ENCODE measurements around the gene KRT79.

Gene KRT79

DNA sequence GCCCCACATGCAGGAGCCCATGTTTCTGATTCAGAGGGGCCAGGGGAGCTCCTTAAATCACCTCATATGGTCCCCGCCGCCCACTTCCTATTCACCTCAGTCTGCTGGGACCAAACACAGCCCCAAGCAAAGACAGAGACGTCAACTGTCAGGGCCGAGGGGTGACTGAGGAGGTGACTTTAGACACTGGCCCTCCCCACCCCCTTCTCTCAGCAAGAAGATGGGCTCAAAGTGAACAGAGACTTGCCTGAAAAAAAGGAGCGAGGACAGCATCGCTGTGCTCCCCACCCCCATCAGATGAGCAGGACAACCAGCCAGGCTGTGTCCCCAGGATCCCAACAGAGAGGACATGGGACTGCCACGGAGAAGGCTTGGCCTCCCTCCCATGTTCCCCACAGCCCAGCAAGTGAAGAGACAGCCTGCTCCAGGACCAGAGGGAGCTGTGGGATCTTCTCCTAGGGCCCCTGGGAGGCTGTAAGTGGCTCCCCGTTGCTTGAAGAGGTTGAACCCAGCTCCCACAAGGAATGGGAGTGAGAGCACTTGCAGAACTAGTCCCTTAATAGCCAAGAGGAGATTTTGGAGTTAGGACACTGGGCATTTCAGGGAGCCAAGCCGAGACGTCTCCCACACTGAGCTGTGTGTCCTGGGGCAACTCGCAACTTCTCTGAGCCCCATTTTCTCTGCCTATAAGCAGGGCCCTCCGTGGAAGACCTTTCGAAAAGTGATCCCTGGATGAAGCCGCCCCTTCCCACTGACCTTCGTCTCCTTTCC, 1.3 kb upstream of the KRT79 start:
- no peak for DNase-seq (ENCODE audit: low spot score)

DNA sequence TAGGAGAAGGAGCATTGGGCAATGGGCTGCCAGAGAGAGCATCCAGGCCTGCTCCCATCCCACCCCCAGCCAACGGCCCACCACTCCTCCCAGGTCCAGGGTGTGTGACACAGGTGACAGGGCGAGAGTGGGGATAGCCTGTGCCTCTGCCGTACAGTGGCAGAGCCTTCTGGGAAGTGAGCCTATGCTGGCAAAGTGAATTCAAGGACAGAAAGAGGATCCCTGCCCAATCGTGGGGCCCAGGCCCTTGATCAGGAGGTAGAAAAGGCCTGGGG, 553 bp upstream of the KRT79 start:
- no peak for DNase-seq (ENCODE audit: low spot score)

DNA sequence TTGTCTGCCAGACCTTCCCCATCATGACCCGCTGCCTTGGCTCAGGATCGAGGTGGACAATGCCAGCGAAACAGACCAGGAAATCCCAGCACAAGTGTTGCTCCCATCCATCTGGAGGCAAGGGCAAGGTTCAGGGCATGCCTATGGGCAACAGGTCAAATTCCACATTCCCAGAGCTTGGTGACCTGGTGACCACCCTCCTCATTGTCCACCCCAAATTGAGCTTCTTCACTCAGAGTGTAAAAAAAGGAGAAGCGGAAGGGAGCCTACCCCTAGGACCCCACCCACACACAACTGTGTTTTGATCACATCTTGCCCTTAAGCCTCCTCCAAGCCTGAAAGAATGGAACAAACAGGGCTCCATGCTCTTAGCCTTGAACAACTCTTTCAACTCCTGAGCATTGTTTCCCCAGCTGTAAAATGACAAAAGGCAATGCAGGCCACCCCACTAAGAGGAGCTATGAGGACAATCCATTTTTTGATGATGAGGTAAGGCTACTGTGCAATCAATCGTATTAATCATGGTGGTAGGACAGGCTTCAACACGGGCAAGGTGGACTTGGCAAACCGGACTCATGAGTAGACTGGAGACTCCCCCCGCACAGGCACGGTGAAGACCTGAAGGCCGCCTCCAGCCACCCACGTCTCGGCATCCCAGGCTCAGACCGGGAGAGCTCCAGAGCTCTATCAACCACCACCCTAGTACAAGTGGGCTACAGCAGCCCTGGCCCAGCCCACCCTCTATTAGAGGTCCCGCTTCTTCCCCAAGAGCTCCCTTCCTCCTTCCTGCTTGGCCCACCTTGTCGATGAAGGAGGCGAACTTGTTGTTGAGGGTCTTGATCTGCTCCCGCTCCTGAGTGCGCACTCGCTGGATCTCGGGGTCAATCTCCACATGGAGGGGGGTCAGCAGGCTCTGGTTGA, 866 bp downstream of the KRT79 start:
- DNase-seq (ENCODE audit: low spot score) = no peak

DNA sequence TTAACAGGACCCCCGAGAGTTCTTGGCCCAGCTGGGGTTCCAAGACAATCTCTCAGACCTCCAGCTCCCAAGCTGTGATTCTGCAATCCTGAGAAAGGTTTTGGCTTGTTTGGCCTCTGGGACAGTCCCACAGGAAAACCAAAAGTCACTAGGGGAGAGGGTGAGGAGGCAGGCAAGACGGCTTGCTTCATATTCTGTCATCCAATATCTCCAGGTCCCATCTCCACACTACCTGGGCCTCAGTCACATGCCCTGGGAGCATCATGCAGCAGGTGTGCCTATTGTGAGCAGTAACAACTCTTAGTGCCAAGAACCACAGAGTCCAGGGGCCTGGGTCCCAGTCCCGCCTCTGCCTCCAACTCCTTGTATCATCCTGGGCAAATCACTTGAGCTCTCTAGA, 1.7 kb downstream of the KRT79 start:
- DNase-seq (ENCODE audit: low spot score) = no peak

DNA sequence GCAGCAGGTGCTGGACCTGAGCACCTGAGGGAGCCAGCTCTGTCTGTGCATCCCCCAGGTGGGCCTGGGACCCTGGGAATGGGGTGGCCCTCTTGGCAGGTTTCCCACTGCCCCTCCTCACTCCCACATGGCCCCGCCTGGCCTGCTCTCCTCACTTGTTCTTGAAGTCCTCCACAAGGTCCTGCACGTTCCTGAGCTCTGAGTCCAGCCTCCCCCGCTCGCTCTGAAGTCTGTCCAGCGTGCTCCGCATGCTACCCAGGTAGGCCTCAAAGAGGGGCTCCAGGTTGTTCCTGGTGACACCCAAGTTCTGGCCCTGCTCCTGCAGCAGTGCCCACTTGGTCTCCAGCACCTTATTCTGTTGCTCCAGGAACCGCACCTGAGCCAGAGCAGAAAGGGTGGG, 2.9 kb downstream of the KRT79 start:
- DNase-seq (ENCODE audit: low spot score) = no peak

DNA sequence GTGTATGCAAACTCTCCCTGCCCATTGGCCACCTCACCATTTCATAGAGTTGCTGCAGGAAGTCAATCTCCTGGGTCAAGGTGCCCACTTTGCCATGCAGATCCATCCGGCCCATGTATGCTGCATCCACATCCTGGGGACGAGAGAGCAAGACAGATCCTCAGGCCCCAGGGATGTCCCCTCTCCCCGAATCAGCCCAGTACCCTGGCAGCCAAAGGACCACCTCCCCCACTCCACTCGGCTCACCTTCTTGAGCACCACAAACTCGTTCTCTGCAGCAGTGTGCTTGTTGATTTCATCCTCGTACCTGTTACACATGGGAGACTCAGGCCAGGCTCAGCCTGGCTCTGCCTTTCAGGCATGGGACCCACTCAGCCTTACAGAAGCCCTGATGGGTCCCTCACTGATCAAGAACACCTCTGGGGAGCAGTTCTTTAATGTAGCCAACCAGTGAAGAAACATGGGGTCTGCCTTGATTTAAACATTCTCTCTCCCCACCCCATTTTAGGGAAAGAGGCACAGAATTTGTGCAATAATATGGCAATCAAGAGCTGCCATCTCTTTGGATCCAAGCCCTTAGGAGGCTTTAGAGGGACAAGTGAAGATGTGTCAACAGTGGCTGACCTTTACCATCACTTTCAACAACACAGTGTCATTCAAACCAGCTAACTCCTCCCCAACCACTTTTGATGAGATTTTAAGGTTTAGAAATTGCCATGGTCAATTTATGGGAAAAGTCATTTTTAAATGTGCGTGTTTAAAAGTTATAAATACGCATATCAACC, 3.9 kb downstream of the KRT79 start:
- DNase-seq (ENCODE audit: low spot score) = no peak

DNA sequence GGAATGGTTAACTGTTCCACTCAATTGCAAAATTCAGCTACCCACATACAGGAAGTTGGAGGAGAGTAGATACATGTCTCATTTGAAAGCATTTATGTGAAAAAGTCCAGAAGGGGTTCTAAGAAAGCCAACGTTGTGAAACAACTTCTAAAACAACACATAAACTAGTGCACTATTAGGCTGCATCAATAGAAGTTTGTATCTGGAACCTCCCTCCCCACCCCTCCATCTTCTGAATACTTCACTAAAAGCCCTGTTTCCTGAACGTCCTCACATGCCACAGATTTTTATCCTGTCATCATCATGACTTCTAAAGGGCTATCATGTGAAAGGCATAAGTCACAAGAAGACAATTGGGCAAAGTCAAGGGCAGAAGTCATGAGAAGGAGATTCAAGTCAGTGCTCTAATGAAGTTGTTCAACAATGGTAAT, 5.5 kb downstream of the KRT79 start:
- no peak for DNase-seq (ENCODE audit: low spot score)

DNA sequence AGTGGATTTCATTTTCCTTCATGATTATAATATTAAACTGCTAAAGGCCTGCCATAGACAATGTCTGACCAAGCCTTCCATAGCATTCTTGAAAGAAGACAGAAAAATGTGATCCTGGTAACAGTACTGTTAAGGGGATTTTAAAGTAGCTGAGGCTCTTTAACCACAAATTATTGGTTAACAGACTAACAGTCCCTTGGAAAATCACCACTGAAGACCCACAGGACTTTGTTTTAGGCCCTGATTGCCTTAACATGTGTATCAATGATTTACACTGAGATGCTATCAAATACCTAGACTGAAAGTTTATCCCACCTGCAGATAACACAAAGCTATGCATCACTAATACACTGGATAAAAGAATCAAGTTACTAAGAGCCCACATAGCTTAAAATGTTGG, 6.0 kb downstream of the KRT79 start:
- no peak for DNase-seq (ENCODE audit: low spot score)

DNA sequence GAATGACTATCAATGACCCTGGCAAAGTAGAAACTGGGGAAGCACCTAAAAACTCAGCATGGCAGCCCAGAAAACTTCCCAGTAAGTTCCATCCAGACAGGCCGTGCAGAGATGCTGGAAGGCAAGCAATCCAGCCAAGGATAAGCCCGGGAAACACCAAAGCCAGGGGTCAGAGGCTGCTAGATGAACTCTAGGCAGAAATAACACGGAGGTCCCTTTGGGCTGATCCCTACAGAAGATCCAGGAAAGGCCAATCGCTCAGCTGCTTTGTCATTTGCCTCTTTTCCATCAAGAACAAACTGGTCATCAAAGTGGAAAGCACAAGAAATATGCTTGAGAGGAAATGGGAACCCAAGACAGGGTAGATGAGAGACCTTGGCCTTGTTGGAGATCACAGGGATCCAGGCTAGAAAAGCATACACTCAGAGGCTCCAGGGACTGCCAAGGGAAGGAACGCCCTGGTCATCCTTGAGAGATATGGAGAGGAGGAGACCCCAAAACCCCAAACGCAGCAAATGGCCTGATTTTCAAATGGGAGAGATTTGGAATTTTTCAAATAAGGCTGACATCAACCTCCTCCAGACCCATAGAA, 6.5 kb downstream of the KRT79 start:
- DNase-seq (ENCODE audit: low spot score) = no peak

DNA sequence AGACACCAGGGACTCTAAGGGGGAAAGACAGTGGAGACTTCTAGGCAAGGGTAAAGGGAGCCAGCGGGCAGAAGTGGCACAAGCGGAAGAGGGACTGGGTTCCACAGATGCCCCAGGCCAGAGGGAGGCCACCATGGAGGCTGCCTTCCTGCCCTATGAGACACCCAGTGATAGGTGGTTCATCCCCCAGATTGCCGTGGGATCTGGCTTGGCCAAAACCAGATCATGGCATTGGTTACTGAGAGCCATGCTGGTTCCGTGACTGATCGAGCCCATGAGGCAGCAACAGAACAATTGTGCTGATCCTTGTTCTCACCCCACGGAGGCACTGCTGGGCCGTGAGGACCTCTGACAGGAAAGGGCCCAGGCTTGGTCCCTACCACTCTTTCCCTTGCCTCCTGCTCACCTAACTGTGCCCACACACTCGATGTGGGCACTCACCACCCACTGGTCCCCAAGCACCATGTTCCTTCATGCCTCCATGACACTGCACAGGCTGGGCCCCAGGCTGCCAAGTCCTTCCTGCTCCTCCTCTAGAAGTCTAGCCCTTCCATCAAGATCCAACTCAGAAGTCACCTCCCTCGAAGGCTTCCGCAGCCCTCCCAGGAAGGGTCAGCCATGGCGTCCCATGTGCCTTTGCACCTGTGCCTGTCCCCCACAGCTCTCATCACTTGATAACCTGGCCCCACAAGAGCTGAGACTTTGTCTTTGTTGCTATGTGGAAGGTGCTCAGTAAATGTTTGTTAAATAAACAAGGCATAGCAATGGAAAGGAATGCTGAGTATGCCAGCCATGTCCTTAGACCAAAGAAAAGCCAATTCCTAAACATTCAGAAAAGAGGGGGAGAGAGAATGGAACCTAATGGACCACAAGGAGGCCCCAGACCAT, 7.3 kb downstream of the KRT79 start:
- DNase-seq (ENCODE audit: low spot score) = no peak

DNA sequence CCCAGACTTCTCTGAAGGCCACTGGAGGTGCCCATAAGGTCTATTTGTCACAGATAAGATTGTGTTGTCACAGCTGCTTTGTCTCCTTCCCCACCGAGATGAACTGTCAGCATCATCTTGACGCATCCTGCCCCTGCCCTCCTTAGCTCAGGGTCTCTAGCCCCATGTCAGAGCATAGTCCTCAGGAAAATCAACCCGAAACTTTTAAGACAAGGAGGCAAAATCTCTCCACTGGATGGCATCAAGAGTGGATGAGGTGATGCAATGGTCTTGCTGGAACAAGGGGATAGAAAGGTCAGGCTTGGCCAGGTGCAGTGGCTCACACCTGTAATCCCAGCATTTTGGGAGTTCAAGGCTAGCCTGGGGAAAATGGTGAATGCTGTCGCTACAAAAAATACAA, 8.2 kb downstream of the KRT79 start:
- no peak for DNase-seq (ENCODE audit: low spot score)

DNA sequence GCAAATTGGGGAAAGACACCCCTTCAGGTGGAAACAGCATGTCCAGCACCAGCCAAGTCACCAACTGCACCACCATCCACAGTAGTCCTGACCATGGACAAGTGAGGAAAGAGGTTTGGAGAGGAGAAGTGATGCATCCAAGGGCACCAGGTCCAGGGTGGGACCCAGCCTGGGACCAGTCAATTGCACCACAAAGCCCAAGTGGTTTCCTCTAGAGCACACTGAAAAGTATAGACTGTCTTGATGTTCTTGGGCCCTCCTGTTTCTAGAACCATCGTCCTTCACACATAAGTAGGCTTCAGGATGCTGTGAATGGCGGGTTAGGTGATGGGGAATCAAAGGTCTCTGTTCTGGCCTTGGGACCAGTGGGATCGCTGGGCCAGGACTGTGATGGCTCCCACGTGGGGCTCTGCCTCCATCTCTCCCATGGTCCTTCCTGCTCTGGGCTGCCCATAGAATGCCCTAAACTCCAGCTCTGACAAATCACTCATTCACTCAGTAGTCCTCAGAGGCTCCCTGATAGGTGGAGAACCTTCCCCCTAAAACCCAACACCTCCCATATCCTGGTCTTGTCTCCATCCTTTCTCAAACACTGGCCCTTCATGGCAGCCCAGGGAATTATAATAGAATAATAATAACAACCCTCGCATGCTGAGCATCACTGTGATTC, 9.2 kb downstream of the KRT79 start:
- DNase-seq (ENCODE audit: low spot score) = no peak

DNA sequence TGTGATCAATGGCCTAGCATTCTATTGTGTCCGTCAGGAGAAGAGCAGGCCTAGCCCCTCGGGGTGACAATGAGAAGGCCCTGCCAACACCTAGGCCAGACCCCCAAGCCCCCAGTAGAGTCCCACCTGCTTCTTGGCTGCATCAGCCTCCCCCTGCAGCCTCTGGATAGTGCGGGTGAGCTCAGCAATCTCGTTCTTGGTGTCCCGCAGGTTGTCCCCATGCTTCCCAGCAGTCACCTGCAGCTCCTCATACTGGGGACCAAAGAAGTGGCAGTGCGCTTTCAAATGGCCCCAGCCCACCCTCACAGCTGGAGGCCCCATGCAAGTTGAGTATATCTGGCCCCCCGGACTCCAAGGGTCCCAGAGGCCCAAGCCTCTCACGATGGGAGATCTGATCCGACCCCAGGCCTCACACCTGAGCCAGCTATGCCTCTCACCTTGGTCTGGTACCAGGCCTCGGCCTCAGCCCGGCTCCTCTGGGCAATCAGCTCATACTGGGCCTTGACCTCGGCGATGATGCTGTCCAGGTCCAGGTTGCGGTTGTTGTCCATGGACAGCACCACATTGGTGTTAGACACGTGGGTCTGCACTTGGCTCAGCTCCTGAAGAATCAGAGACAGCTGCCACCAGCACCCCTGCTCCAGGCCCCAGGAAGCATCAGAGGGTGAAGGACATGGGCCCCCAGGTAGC, 10.2 kb downstream of the KRT79 start:
- no peak for DNase-seq (ENCODE audit: low spot score)

DNA sequence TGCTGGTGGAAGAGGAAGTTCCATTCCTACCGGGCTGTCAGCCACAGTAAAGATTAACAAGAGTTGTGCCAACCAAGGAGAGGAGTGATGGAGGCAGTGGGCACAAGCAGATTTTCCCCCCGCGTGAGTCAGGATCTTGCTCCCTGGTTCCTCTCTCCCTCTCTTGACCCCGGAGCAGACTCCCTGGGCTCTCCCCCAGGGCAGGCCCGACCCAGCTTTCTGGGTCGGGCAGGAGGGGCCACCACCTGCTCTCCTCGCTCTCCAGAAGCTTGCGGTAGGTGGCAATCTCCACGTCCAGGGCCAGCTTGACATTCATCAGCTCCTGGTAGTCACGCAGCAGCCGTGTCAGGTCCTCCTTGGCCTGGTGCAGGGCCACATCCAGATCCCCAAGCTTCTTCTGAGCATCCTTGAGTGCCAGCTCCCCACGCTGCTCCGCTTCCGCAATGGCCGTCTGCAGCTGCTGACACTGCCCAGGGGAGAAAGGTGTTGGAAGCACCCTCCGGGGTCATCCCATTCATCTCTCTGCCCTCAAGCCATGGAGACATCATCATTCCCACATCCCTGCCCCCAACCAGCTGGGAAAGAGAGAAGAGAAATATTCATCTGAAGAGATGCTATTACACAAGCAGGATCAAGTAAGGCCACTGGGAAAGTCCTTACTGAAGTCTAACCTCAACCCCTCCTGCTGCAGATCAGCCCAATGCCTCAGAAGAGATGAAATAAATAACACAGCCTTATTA, 11.2 kb downstream of the KRT79 start:
- no peak for DNase-seq (ENCODE audit: low spot score)

DNA sequence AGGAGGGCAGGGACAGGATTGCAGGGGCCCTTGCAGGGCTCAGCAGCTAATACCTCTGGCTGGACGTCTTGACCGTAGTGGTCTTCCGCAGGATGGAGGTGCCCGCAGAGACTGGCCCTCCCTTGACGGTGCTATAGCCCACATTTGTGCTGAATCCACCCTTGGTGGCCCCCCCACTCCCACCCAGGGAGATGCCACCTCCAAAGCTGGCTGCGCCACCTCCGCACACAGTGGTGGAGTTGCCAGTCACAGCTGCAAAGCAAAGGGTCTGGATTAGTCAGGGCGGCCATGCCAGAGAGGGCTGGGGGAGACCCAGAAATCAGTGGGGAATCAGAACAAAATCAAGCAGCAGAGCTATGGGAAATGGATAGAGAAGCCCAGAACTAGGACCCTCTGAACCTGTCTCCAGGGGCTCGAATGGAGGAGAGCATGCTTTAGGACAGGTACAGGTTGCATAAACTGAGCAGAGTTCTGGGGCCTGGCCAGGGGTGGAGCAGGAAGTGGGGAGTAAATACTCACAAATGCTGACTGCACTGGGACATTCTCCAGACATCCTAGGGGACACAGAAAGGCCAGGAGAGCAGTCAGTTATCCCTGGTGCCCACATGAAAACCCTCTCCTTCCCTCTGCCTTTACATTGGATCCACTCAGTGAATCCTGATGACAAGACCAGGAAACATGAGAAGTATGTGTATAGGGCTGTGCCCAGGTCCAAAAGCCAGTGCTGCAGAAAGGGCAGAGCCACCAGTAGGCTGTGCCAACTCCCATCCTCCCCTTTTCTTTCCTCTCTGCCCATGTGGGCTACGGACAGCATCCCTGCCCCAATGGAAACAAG, 12.1 kb downstream of the KRT79 start:
- DNase-seq (ENCODE audit: low spot score) = peak; percentile 26

DNA sequence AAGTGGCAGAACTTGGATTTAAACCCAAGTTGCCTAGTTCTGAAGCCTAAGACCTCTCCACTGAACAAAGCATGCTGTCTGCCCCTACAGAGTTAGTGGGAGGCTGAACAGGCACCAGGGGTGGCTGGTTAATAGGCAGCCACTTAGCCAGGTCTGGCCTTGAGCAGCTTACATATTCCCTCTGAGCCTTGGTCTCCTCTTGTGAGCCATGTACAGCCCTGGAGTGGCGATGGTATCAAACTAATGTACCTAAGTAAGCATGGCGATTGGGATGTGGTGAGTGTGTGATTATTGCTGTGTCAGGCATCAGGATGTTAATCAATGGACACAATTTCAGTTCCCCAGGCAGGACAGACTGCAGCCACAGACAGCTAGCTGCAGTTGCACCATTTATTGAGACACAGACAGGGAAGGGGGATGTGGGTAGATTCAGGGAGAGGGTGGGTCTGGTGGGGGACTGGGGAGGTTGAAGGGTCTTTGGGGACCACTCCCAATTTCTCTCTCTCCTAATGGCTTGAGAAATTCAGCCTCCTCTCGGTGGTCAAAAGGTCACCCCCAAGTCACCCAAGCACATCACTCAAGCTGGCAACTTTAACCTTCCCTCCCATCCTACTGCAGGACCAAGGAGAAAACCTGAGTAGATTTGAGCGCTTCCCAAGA, 12.9 kb downstream of the KRT79 start:
- no peak for DNase-seq (ENCODE audit: low spot score)

DNA sequence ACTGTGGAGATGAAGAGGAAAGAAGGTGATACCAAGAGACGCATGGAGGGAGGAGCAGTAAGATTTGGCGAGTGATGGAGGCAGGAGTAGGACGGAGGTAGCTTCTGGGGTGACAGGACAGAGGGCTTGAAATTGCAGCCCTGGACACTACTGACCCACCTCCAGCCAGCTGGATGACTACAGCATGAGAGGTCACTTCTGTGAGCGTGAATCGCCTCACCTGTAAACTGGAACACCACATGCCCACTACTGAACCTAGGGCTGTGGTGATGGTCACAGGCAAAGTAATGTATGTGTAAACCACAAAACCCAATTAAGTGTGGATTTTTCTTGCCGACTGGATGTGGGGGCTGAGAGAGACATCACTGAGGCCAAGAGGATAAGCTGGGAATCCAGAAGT, 13.6 kb downstream of the KRT79 start:
- no peak for DNase-seq (ENCODE audit: low spot score)

Data from LoVo (cell line).